Panc1 (cell line): Measurements from ENCODE around the gene KAT6B.

Experiments used
- POLR2AphosphoS5 ChIP-seq: IDR thresholded peaks from 2 replicates; pipeline ENCODE4 v1.6.1; 2012; ENCODE audit warnings: mild to moderate bottlenecking, low read depth, low read length, moderate library complexity
- TF ChIP-seq, protein P1 (sequence below): fragments of 450-650 bp; IDR thresholded peaks from 2 replicates; pipeline ENCODE4 v1.5.1; 2017; ENCODE audit warnings: mild to moderate bottlenecking

- TF ChIP-seq, protein P1, sequence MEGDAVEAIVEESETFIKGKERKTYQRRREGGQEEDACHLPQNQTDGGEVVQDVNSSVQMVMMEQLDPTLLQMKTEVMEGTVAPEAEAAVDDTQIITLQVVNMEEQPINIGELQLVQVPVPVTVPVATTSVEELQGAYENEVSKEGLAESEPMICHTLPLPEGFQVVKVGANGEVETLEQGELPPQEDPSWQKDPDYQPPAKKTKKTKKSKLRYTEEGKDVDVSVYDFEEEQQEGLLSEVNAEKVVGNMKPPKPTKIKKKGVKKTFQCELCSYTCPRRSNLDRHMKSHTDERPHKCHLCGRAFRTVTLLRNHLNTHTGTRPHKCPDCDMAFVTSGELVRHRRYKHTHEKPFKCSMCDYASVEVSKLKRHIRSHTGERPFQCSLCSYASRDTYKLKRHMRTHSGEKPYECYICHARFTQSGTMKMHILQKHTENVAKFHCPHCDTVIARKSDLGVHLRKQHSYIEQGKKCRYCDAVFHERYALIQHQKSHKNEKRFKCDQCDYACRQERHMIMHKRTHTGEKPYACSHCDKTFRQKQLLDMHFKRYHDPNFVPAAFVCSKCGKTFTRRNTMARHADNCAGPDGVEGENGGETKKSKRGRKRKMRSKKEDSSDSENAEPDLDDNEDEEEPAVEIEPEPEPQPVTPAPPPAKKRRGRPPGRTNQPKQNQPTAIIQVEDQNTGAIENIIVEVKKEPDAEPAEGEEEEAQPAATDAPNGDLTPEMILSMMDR = no peak
- TF ChIP-seq POLR2AphosphoS5 = no peak
Observed at GRCh38 chr10:75029420-75029819, 203.0 kb downstream of the KAT6B start.
